HG03135 (cell line): Measurements from ENCODE around the gene RNF214.
"Not testable (repeated sequence)": the region's sequence is repeated elsewhere in the genome, so short reads cannot be mapped to it uniquely, and the experiment has no call there.

Experiments
- ATAC-seq: cut with Tn5 transposase; IDR thresholded peaks from one replicate; pipeline ENCODE4 v1.9.1; 2021; ENCODE audit warnings: mild to moderate bottlenecking, moderate library complexity; ENCODE audit not compliant: unreplicated experiment

RNF214 gene

DNA sequence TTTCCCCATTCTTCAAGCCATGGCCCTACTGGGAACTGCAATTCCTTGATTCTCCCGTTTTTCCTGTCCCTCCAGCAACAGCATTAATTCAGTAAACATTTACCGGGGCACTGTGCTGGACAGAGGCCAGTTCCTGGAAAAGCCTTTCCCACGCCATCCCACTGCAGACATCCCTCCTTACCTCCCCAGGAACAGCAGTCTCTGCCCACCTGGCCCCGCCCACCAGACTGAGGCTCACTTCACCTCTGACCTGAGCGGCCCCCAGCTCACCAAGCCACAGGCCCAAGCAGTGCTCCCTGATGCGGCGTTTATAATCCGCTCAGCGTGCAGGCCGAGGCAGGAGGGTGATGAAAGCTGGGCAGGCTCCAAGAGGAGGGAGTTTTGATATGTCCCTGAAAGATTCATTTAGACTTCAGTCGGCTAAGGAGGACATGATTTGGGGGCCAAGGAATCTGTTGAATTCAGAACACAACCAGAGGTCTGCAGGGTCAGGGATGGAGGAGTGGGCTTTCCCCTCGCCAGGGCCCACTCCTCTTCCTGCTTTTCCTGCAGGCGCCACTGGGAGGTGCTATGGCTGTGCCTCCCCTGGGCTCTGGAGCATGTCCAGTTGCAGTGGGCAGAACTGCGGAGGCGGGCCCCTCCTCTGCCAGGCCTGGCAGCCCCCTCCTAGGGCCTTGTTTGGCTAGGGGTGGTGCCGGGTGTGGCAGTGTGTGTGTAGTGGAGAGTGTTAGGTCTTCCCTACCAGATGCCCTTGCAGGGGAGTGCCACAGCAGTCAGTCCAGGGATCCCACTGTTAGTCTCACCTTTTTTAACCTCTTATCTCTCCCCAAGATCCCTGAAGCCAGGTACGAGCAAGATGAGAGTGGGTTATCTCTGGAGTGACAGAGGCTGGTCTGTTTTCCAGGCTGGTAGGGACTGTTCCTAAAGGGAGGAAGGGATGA lies 34.7 kb upstream of the RNF214 start:
- ATAC-seq, result no peak

DNA sequence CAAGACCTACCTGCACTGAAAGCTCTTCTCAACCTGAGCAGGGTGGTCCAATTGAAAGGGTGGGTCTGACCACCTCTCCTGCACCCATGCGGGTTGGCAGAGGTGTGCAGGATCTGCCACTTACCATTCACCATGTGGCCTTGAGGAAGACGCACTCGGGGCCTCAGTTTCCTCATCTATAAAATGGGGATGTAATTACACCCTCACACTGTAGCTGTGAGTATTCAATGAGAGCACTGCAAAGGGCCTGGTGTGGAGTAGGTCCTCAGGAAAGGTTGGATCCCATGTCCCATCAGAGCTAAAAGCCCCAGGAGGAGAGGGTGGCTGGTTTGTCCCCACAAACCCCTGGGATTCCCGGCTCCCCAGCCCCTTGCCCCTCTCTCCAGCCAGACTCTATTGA lies 33.9 kb upstream of the RNF214 start:
- no peak for ATAC-seq

DNA sequence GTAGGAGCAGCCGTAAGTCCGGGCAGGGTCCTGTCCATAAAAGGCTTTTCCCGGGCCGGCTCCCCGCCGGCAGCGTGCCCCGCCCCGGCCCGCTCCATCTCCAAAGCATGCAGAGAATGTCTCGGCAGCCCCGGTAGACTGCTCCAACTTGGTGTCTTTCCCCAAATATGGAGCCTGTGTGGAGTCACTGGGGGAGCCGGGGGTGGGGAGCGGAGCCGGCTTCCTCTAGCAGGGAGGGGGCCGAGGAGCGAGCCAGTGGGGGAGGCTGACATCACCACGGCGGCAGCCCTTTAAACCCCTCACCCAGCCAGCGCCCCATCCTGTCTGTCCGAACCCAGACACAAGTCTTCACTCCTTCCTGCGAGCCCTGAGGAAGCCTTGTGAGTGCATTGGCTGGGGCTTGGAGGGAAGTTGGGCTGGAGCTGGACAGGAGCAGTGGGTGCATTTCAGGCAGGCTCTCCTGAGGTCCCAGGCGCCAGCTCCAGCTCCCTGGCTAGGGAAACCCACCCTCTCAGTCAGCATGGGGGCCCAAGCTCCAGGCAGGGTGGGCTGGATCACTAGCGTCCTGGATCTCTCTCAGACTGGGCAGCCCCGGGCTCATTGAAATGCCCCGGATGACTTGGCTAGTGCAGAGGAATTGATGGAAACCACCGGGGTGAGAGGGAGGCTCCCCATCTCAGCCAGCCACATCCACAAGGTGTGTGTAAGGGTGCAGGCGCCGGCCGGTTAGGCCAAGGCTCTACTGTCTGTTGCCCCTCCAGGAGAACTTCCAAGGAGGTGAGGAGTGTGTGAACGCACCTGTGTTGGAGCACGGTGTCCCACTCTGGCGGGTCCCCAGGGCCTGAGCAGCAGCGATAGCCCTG lies 33.2 kb upstream of the RNF214 start, which contains the start of gene TAGLN:
Gene TAGLN, plus strand, starts transcription at position 318 of the 863 bp plus-strand sequence. CDS start 3,644 bp downstream, outside the sequence.
- no peak for ATAC-seq

DNA sequence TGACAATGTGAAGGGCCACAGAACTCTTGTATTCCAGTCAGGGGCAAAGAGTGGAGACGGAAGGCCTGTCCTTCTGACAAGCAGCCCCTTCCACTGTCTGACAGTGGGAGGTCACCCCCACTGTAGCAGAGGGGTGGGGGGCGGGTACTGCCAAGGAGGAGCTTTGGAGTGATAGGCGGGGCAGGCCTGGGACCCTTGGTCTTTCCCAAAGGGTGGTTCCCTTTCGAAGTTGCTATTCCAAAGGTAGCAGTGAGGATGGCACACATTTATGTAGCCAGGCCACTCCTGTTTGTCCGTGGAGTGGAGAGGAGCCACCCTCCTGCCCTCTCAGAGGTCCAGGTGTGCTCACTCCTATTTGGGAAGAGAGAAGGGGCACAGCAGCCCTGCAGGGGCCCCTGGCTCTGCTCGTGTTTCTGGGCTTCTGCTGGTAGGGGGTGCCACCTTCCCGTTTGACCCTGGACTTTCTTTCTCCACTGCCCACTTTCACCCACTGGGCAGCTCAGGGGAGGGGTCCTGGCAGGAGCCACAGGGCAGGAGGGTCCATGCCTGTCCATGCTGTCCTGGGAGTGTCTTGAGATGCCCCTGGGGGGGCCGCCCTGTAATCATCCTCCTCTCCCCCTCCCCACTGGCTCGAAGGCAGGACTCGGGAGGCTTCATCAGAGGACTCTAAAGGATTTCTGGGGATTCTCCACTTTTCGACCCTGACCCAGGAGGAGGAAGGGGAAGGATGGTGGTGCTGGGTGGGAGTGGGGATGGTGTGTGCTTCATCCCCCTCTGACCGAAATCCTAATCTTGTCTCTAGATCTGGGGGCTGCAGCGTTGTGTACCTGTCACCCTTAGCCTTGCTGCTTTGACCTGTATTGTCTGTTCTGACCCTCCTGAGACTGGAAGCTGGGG lies 32.3 kb upstream of the RNF214 start:
- no peak for ATAC-seq

DNA sequence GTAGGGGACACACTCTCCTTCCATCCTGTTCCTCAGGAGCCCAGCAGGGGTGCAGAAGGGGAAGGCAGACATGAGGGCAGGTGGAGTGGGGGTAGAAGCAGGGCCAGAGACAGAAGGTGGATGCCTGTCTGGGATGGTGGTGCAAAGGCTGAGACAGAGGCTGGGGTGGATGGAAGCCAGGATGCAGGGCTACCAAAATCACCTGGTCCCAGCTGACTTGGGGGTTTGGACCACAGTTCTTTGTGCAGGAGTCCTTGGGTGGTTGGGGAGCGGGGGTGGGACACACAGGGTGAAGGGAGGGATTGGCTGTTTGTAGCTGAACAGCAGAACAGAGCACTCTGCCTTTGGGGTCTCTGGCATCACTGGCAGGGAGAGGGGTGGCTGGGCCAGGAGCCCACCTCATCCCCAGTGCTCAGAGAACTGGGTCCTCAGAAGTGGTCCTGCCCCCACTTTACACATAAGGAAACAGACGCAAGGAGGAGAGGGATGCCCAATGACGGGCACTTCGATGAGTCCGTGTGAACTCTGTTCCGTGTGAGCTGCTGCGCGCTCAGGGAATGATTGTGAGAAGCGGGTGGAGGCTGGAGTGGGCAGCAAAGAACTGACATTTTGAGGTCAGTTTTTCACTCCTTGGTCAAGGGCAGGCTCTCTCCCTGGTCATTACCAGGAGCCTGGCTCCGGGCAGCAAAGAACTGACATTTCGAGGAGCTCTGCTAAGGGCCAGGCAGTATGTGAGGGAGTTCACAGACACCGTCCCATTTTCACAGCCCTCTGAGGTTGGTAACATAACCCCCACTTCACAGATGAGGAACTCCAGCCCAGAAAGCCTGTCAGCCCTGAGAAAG lies 31.4 kb upstream of the RNF214 start:
- ATAC-seq, result no peak

DNA sequence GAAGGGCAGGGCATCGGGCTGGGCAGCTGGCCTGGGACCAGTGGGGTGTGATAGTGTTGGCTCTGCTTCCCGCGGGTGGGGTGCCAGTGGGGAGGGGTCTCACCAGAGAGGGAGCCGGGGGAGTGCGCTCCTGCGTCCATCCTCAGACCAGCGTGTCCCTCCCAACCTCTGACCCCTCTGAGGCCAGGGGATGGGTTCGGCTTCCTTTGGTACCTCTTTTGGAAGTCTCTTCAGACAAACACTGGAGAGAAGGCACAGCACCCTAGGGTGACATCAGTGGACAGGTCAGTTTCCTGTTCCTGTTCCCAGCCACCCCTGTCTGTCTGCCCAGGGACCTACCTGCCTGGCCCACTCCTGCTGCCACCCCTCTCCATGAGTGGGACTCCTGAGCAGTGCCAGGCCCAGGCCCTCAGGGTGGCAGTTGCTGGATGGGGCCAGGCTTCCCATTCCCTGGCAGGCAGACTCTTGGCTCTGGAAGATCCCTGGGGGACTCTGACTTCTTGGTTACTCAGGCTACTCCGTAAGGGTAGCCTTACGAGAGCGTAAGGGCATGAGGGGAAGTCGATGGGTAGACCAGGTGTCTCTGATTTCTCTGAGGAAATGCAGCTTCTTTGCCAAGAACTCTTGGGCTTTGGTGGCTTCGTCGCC lies 30.7 kb upstream of the RNF214 start:
- ATAC-seq, result no peak

DNA sequence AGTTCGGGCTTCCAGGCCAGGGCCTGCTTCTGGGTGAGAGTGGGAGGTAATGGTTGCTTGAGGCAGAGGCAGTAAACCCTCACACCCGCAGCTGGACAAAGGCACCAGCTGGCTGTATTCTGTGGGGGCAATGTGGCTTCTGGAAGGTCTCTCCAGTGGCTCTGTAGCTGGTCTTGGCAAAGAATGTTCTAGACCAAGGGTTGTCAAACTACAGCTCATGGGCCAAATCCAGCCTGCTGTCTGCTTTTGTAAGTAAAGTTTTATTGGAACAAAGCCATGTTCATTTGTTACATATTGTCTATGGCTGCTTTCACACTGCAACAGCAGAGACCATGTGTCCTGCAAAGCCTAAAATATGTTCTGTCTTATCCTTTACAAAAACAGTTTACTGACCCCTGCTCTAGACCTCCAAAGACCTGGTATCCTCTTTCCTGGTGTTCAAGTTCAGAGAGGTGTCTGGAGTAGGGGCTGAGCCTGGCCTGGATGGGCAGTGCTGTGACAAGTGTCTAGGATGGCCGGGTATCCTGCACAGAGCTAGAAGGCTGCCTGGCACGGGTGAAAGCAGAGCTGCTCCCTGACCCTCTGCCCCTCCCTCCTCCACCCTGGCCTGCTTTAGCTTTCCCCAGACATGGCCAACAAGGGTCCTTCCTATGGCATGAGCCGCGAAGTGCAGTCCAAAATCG lies 29.9 kb upstream of the RNF214 start:
- no peak for ATAC-seq

DNA sequence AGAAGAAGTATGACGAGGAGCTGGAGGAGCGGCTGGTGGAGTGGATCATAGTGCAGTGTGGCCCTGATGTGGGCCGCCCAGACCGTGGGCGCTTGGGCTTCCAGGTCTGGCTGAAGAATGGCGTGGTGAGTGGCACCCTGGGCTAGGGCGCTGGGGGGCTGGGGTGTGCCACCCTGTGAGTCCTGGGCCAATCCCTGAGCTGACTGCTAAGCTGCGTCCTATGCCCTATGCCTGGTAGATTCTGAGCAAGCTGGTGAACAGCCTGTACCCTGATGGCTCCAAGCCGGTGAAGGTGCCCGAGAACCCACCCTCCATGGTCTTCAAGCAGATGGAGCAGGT lies 29.4 kb upstream of the RNF214 start:
- ATAC-seq, result no peak

DNA sequence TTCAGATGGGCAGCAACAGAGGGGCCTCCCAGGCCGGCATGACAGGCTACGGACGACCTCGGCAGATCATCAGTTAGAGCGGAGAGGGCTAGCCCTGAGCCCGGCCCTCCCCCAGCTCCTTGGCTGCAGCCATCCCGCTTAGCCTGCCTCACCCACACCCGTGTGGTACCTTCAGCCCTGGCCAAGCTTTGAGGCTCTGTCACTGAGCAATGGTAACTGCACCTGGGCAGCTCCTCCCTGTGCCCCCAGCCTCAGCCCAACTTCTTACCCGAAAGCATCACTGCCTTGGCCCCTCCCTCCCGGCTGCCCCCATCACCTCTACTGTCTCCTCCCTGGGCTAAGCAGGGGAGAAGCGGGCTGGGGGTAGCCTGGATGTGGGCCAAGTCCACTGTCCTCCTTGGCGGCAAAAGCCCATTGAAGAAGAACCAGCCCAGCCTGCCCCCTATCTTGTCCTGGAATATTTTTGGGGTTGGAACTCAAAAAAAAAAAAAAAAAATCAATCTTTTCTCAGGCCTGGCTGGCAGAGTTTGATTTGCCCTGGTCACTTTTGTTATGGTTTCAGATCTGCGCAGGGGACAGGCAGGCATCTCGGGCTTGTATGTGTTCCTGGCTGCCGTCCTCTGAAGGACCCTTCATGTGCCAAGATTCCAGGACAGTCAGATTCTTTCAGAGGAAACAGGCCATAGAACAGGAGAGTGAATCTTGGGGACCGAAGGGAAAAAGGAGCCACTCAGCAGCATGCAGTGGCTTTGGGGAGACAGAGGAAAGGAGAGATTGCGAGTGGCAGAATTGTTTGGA lies 28.0 kb upstream of the RNF214 start:
- no peak for ATAC-seq

DNA sequence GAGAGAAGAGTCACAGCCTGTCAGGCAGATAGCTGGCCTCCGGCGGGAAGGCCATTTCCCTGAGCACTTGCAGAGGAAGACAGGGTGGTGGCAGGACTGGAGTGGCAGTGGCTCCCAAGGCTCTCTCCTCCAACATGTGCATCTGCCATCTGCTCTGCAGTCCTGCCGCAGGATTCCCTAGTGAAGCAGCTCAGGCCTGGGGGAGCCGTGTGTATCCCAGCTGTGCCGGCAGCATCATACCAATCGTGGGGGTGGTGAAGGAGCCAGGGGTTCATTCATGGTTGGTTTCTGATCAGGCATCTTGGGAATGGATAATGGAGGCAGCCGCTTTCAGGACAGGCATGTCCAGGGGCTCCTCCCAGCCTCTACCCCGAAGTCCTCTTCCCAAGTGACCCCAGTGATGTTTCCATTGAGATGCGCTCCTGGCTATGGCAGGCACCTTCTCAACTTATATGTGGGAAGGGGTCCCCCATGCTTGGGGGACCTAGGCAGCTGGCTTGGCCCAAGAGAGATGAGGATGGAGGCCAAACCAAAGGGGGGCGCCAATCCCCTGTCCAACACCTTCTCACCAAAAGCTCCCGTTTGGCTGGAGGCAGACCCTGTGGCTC lies 27.2 kb upstream of the RNF214 start:
- ATAC-seq, result no peak

DNA sequence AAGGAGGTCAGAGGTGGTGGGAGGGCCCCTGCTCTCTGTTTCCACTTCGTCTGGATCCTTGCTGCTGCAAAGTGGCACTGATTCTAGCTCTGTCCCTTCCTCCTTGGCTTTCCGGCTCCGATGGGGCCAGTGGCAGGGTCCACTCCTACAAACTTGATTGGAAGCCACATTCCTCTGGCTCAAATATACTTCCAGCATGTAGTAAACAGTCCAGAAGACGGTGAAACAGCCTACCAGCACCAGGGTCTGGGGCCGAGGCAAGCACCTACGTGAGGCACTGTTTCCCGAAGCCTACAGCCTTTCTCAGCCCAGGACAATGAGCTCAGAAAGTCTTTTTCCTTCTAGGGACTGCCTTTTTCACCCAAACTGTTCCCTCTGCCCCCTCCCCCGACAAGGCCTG lies 26.4 kb upstream of the RNF214 start:
- not testable (repeated sequence) for ATAC-seq

DNA sequence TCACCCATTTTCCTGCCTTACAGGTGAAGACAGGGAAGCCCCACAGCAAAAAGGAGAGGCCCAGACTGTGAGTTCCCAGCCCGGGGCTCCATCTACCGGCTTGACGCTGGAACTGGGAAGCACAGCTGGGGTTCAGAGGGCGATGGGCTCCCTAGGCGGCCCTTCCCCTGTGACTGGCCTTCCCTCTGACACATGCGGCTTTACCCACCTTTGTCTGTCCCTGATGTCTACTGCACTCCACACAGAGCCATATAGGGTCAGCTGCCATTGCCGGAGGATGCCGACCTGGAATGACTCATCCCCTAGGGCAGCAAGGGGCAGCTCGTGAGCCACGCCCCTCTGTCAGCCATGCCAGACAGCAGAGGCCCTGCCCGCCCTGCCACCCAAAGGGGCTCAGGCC lies 25.6 kb upstream of the RNF214 start:
- not testable (repeated sequence) for ATAC-seq

DNA sequence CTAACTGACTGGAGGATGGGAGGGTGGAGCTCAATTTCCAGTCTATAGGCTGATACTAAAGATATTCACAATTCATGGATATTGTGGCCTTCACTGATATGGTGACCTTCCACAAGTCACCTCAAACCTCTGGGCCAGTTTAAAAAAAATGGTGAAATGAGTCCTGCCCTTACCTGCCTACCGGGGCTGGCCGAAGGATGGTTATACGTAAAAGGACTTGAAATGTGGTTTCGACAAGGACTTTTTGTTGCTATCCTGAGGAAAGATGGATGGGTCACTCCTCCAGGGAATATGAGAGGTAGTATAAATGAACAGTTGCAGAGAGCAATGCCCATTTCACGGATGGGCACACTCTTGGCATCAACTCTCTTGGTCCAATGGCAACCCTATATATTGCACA lies 25.0 kb upstream of the RNF214 start:
- ATAC-seq, result not testable (repeated sequence)

DNA sequence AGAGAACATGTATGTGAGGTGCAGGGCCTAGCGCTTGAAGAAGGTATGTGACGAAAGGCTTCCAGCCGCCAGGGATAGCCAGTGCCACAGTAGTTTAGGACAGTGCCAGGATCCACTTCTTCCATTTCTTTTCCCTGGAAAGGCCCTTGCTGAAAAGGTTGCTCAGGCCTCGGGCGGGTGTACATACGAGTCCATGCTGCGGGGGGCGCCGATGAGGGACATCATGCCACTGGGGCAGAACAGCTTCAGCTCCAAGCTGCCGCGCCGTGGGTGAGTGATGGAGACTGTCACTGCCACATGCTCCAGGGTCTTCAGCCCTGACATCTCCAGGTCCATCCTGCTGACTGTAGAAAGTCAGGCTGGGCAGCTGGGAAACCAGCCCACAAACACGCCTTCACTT lies 23.8 kb upstream of the RNF214 start:
- not testable (repeated sequence) for ATAC-seq

DNA sequence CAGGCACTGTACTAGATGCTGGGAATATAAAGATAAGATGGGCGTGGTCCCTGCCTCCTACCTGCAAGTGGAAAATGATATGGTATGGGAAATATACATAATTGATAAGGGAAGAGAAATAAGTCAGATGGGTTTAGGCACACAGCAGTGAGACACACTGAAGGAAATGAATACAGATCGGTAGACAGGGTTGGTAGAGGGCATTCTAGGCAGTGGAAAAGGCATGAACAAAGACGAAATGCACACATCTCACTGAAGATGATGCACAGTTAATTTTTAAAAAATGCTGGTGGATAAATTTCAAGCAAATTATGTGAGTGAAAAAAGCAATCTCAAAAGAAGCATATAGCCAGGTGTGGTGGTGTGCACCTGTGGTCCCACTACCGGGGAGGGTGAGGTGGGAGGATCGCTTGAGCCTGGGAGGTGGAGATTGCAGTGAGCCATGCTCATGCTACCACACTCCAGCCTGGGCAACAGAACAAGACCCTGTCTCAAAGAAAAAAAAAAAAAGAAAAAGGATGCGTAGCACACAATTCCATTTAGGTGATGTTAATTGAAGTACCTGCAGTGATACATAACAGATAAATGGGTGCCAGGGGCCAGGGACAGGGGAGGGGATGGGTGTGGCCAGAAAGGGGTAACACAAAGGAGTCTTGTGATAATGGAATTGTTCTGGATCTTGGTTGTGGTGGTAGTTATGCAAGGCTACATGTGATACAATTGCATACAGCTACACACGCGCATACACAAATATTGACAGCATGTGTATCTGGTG lies 22.9 kb upstream of the RNF214 start:
- not testable (repeated sequence) for ATAC-seq

DNA sequence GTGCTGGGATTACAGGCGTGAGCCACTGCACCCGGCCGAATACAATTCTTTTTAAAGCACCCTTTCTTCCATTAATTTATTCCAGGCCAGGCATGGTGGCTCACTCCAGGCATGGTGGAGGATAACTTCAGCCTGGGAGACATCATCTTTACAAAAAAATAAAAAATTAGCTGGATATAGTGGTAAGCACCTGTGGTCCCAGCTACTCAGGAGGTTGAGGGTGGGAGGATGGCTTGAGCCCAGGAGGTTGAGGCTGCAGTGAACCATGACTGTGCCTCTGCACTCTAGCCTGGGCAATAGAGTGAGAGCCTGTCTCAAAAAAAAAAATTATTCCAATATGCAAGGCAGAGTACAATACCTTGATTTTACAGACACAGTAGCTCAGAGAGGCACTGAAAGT lies 21.9 kb upstream of the RNF214 start:
- ATAC-seq, result no peak
